ENCODE results near the gene FAH.

The FAH gene

GRCh38 chr15:80136854-80137253 is 15.9 kb upstream of the FAH start:
- H3K4me2 ChIP-seq (ENCODE audit: low read depth, low read length, poor library complexity, severe bottlenecking): no peak overlapping the region
- no peak overlapping the region for H3K9ac ChIP-seq (ENCODE audit: low read depth, low read length, poor library complexity, severe bottlenecking)
- no peaks in the 10 kb centered on the region for H3K27me3 ChIP-seq (ENCODE audit: insufficient read depth, low read length, poor library complexity, severe bottlenecking)
- H3K79me2 ChIP-seq (ENCODE audit: insufficient read depth, low read length): no peaks in the 10 kb centered on the region
- no peaks in the 10 kb centered on the region for H3F3A ChIP-seq (ENCODE audit: low read depth)
- no peak overlapping the region for H3K4me3 ChIP-seq (ENCODE audit: low read length, poor library complexity, severe bottlenecking)
- TF ChIP-seq CTCF (conservative IDR thresholded peaks at IDR 0.05; ENCODE audit: low read length) (no peak), EZH2phosphoT487 (IDR thresholded peaks at IDR 0.05; ENCODE audit: borderline replicate concordance) (no peak)
- no peaks in the 10 kb centered on the region for H3K9me3 ChIP-seq (ENCODE audit: insufficient read depth, low read depth, low read length)
- H4K20me1 ChIP-seq (ENCODE audit: insufficient read depth, low read length, poor library complexity, severe bottlenecking): no peaks in the 10 kb centered on the region
- H2AFZ ChIP-seq (ENCODE audit: low read length): no peak overlapping the region
- no peaks in the 10 kb centered on the region for H3K9me2 ChIP-seq (replicated peaks; ENCODE audit: low read depth, low read length)
- H3K4me1 ChIP-seq (ENCODE audit: insufficient read depth, low read length, poor library complexity, severe bottlenecking): no peaks in the 10 kb centered on the region
- peaks cover 30% of the 10 kb centered on the region; the same call in 1 of the 2 replicates for H3K36me3 ChIP-seq (ENCODE audit: insufficient read depth, low read length)

GRCh38 chr15:80138961-80139360 is 13.8 kb upstream of the FAH start:
- TF ChIP-seq CTCF (conservative IDR thresholded peaks at IDR 0.05; ENCODE audit: low read length): no peak
- TF ChIP-seq EZH2phosphoT487 (IDR thresholded peaks at IDR 0.05; ENCODE audit: borderline replicate concordance): no peak
- H3K9ac ChIP-seq (ENCODE audit: low read depth, low read length, poor library complexity, severe bottlenecking): no peak overlapping the region
- no peaks in the 10 kb centered on the region for H4K20me1 ChIP-seq (ENCODE audit: insufficient read depth, low read length, poor library complexity, severe bottlenecking)
- H2AFZ ChIP-seq (ENCODE audit: low read length): no peak overlapping the region
- H3K9me2 ChIP-seq (replicated peaks; ENCODE audit: low read depth, low read length): no peaks in the 10 kb centered on the region
- no peak overlapping the region for H3K4me2 ChIP-seq (ENCODE audit: low read depth, low read length, poor library complexity, severe bottlenecking)
- H3K9me3 ChIP-seq (ENCODE audit: insufficient read depth, low read depth, low read length): no peaks in the 10 kb centered on the region
- no peak overlapping the region for H3K4me3 ChIP-seq (ENCODE audit: low read length, poor library complexity, severe bottlenecking)
- no peaks in the 10 kb centered on the region for H3K79me2 ChIP-seq (ENCODE audit: insufficient read depth, low read length)
- no peaks in the 10 kb centered on the region for H3K4me1 ChIP-seq (ENCODE audit: insufficient read depth, low read length, poor library complexity, severe bottlenecking)
- H3F3A ChIP-seq (ENCODE audit: low read depth): no peaks in the 10 kb centered on the region
- H3K36me3 ChIP-seq (ENCODE audit: insufficient read depth, low read length): peaks cover 22% of the 10 kb centered on the region; the same call in 1 of the 2 replicates
- H3K27me3 ChIP-seq (ENCODE audit: insufficient read depth, low read length, poor library complexity, severe bottlenecking): no peaks in the 10 kb centered on the region

GRCh38 chr15:80140909-80141308 is 11.9 kb upstream of the FAH start:
- Histone ChIP-seq H3K9ac (ENCODE audit: low read depth, low read length, poor library complexity, severe bottlenecking) (no peak overlapping the region), H3K9me3 (ENCODE audit: insufficient read depth, low read depth, low read length) (no peaks in the 10 kb centered on the region), H2AFZ (ENCODE audit: low read length) (no peak overlapping the region), H4K20me1 (ENCODE audit: insufficient read depth, low read length, poor library complexity, severe bottlenecking) (no peaks in the 10 kb centered on the region), H3K27me3 (ENCODE audit: insufficient read depth, low read length, poor library complexity, severe bottlenecking) (no peaks in the 10 kb centered on the region), H3K4me2 (ENCODE audit: low read depth, low read length, poor library complexity, severe bottlenecking) (no peak overlapping the region), H3K4me3 (ENCODE audit: low read length, poor library complexity, severe bottlenecking) (no peak overlapping the region), H3K36me3 (ENCODE audit: insufficient read depth, low read length) (peaks cover 17% of the 10 kb centered on the region; the same call in 1 of the 2 replicates), H3K4me1 (ENCODE audit: insufficient read depth, low read length, poor library complexity, severe bottlenecking) (no peaks in the 10 kb centered on the region), H3F3A (ENCODE audit: low read depth) (no peaks in the 10 kb centered on the region), H3K9me2 (replicated peaks; ENCODE audit: low read depth, low read length) (no peaks in the 10 kb centered on the region), H3K79me2 (ENCODE audit: insufficient read depth, low read length) (no peaks in the 10 kb centered on the region)
- TF ChIP-seq EZH2phosphoT487 (IDR thresholded peaks at IDR 0.05; ENCODE audit: borderline replicate concordance) (no peak), CTCF (conservative IDR thresholded peaks at IDR 0.05; ENCODE audit: low read length) (no peak)
